ENCODE measurements around the gene ADAP1. TPM values are rescaled to one million over a fixed set of nuclear protein-coding genes. Genes with fewer than 3 reads are reported as not detected.

The ADAP1 gene
- total RNA-seq, 1 experiment from 2014 or later, result 34.0 TPM

DNA sequence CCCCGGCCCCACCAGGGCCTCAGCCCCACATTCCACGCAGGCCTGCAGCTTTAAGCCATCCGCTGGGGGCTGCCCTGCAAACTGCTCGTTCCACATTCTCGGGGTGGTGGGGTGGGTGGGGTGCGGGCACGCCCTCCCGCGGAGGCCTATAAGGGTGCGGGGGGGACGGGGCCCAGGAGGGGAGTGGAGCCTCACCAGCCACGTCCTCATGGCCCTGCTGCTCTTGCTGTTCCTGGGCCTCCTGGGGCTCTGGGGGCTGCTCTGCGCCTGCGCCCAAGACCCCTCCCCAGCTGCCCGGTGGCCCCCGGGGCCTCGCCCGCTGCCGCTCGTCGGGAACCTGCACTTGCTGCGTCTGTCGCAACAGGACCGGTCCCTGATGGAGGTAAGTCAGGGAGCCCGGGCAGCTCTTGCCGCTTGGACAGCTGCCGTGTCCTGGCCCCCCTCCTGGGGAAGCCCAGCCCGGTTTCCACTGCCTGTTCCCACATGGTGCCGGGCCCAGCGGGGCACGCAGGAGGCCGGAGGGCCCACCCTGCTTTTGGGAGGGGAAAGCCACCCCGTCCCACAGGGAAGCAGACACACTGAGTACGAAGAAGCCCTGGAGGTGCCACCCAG lies 28.6 kb upstream of the ADAP1 start, which contains the start of gene CYP2W1:
TSS of gene CYP2W1 (plus strand) at position 178 of the 612 bp plus-strand sequence. CDS start at position 209, 31 bp downstream.
- peaks cover 2 to 3% of the 10 kb centered on the region in 2 experiments; a peak in 1 of 4 replicates for H3K4me1 ChIP-seq (ENCODE audit: control insufficient read depth in 1 of 2, insufficient read depth in 2 of 2, low read length in 2 of 2)
- no peak for ATAC-seq
- H3K36me3 ChIP-seq (ENCODE audit: control insufficient read depth in 1 of 2, insufficient read depth in 2 of 2, low read length in 2 of 2), result no peaks in the 10 kb centered on the region
- BruUV-seq (replicated peaks), result no TSS peak
- no peak for DNase-seq (ENCODE audit: low read depth, low spot score)
- H4K20me1 ChIP-seq (ENCODE audit: insufficient read depth), result no peaks in the 10 kb centered on the region
- H2AFZ ChIP-seq (ENCODE audit: low read depth, low read length, poor library complexity, severe bottlenecking), result no peak within 1 kb of the TSS
- H3K27me3 ChIP-seq (ENCODE audit: insufficient read depth, low read length), result no peaks in the 10 kb centered on the region
- H3K9me3 ChIP-seq (ENCODE audit: control insufficient read depth in 1 of 2, insufficient read depth in 1 of 2, low read depth in 1 of 2, low read length in 2 of 2), result no peaks in the 10 kb centered on the region; a peak in 1 of 4 replicates
- ChIA-PET RAD21 (ENCODE audit: low non-redundant PET in 1 of 2, low total read pairs in 2 of 2, uncharacterized antibody in 2 of 2, unreplicated experiment in 2 of 2) (interaction anchor here in 1 of 2 experiments (0.5 to 0.6 kb wide), 2 partner anchors 83 to 194 kb away, joined by 4 read pairs; no protein-coding TSS in a partner anchor), CTCF (no interaction called here), POLR2A (no interaction called here)
- H3K4me3 ChIP-seq (replicated peaks in 1 of 2; ENCODE audit: low read depth in 1 of 2, low read length in 2 of 2), result no peak within 1 kb of the TSS
- H3K4me2 ChIP-seq (ENCODE audit: low read length), result no peak within 1 kb of the TSS
- intact Hi-C loops (cut with micrococcal nuclease), result no loop called here
- H3K27ac ChIP-seq (ENCODE audit: low read depth, low read length), result no peak within 1 kb of the TSS
- no peaks in the 10 kb centered on the region for H3K9me2 ChIP-seq (ENCODE audit: insufficient read depth)
- no peaks in the 10 kb centered on the region for H3K79me2 ChIP-seq (ENCODE audit: insufficient read depth, low read length)
- TF ChIP-seq EGR1 (IDR thresholded peaks at IDR 0.05; ENCODE audit: low read depth), result no peak
- H3K9ac ChIP-seq (ENCODE audit: low read length), result no peak within 1 kb of the TSS

DNA sequence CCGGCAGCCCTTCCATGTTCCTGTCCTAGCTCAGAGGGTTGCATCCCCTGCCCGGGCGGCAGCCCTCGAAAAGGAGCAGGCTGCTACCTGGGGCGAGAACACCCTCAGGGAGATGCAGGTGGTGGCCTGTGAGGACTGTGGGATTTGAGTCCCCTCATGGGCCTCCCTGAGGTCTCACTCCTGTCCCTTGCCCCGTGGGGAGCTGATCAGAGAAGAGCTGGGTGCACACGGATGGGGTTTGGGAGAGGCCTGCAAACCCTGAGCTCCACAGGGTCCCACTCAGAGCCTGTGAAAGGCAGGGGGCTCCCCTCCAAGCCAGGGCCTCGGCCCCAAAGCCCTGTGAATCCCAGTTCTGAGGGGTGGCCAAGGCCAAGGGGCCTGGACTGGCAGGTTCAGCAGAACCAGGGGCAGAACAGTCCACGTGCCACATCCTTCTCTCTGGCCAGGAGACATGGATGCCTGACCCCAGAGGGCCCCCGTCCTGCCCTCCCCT lies 28.1 kb upstream of the ADAP1 start:
- Histone ChIP-seq H2AFZ (ENCODE audit: low read depth, low read length, poor library complexity, severe bottlenecking) (no peak overlapping the region), H3K4me2 (ENCODE audit: low read length) (no peak overlapping the region), H3K4me1 (ENCODE audit: control insufficient read depth in 1 of 2, insufficient read depth in 2 of 2, low read length in 2 of 2) (no peaks in the 10 kb centered on the region; a peak in 1 of 4 replicates), H3K27me3 (ENCODE audit: insufficient read depth, low read length) (no peaks in the 10 kb centered on the region), H4K20me1 (ENCODE audit: insufficient read depth) (no peaks in the 10 kb centered on the region), H3K9me2 (ENCODE audit: insufficient read depth) (no peaks in the 10 kb centered on the region), H3K9ac (ENCODE audit: low read length) (no peak overlapping the region), H3K9me3 (ENCODE audit: control insufficient read depth in 1 of 2, insufficient read depth in 1 of 2, low read depth in 1 of 2, low read length in 2 of 2) (no peaks in the 10 kb centered on the region; a peak in 1 of 4 replicates), H3K36me3 (ENCODE audit: control insufficient read depth in 1 of 2, insufficient read depth in 2 of 2, low read length in 2 of 2) (no peaks in the 10 kb centered on the region), H3K4me3 (replicated peaks in 1 of 2; ENCODE audit: low read depth in 1 of 2, low read length in 2 of 2) (no peak overlapping the region), H3K27ac (ENCODE audit: low read depth, low read length) (no peak overlapping the region), H3K79me2 (ENCODE audit: insufficient read depth, low read length) (no peaks in the 10 kb centered on the region)
- no peak for ATAC-seq
- POLR2A ChIA-PET, result no interaction called here
- DNase-seq (ENCODE audit: low read depth, low spot score), result no peak
- RAD21 ChIA-PET (ENCODE audit: low non-redundant PET in 1 of 2, low total read pairs in 2 of 2, uncharacterized antibody in 2 of 2, unreplicated experiment in 2 of 2), result interaction anchor here in 1 of 2 experiments (0.5 to 0.6 kb wide), 2 partner anchors 84 to 195 kb away, joined by 4 read pairs; no protein-coding TSS in a partner anchor
- BruUV-seq (replicated peaks), result no TSS peak
- intact Hi-C loops (cut with micrococcal nuclease), result no loop called here
- TF ChIP-seq, protein P1, sequence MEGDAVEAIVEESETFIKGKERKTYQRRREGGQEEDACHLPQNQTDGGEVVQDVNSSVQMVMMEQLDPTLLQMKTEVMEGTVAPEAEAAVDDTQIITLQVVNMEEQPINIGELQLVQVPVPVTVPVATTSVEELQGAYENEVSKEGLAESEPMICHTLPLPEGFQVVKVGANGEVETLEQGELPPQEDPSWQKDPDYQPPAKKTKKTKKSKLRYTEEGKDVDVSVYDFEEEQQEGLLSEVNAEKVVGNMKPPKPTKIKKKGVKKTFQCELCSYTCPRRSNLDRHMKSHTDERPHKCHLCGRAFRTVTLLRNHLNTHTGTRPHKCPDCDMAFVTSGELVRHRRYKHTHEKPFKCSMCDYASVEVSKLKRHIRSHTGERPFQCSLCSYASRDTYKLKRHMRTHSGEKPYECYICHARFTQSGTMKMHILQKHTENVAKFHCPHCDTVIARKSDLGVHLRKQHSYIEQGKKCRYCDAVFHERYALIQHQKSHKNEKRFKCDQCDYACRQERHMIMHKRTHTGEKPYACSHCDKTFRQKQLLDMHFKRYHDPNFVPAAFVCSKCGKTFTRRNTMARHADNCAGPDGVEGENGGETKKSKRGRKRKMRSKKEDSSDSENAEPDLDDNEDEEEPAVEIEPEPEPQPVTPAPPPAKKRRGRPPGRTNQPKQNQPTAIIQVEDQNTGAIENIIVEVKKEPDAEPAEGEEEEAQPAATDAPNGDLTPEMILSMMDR (IDR thresholded peaks at IDR 0.05 in 2 of 3, conservative IDR thresholded peaks at IDR 0.05 in 1 of 3; ENCODE audit: borderline replicate concordance in 1 of 3, insufficient read depth in 1 of 3, low read depth in 2 of 3, low read length in 2 of 3), result no peak
- TF ChIP-seq SP1 (IDR thresholded peaks at IDR 0.05; ENCODE audit: low read depth) (no peak), RAD21 (IDR thresholded peaks at IDR 0.05; ENCODE audit: low read depth) (no peak), EGR1 (IDR thresholded peaks at IDR 0.05; ENCODE audit: low read depth) (no peak), FOSL1 (IDR thresholded peaks at IDR 0.05; ENCODE audit: low read depth) (no peak)
- TF ChIP-seq, protein P2, sequence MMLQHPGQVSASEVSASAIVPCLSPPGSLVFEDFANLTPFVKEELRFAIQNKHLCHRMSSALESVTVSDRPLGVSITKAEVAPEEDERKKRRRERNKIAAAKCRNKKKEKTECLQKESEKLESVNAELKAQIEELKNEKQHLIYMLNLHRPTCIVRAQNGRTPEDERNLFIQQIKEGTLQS (IDR thresholded peaks at IDR 0.05), result no peak
- TF ChIP-seq, protein P3, sequence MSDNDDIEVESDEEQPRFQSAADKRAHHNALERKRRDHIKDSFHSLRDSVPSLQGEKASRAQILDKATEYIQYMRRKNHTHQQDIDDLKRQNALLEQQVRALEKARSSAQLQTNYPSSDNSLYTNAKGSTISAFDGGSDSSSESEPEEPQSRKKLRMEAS (IDR thresholded peaks at IDR 0.05), result no peak
- CTCF ChIA-PET, result no interaction called here
